Mononuclear cell (primary cell): ENCODE data around the gene GIMAP4. TPM values are rescaled to one million over a fixed set of nuclear protein-coding genes. Genes with fewer than 3 reads are reported as not detected.
"Not testable (repeated sequence)": the region's sequence is repeated elsewhere in the genome, so short reads cannot be mapped to it uniquely, and the experiment has no call there.

Experiments
- H3K27me3 ChIP-seq: 2 replicates; pipeline ENCODE4 v1.6.0; 2011; ENCODE audit warnings: low read length, control low read depth; ENCODE audit not compliant: insufficient read depth
- H3K4me1 ChIP-seq: 2 replicates; pipeline ENCODE4 v1.5.1; 2011; ENCODE audit warnings: mild to moderate bottlenecking, low read length, control low read depth; ENCODE audit not compliant: insufficient read depth
- H3K4me3 ChIP-seq: 2 replicates; pipeline ENCODE4 v1.5.1; 2011; ENCODE audit warnings: mild to moderate bottlenecking, low read length, moderate library complexity
- H3K9me3 ChIP-seq: 2 replicates; pipeline ENCODE4 v1.5.1; 2011; ENCODE audit warnings: low read depth, mild to moderate bottlenecking, control low read depth, low read length
- total RNA-seq: library from RNA; depleted of rRNA; stranded (reverse); fragments of >200 nt; gene quantifications from one replicate; pipeline ENCODE4 v1.2.3, GENCODE V29; 2012

Gene GIMAP4
- total RNA-seq, 1 donor, result 47.9 TPM

- Histone ChIP-seq H3K4me1 (no peaks in the 10 kb centered on the region), H3K4me3 (no peak overlapping the region), H3K27me3 (no peaks in the 10 kb centered on the region), H3K9me3 (no peaks in the 10 kb centered on the region)
These were observed 43.0 kb downstream of the GIMAP4 start for GRCh38 chr7:150610233-150610632.

GRCh38 chr7:150612925-150613324 is 45.7 kb downstream of the GIMAP4 start:
- Histone ChIP-seq H3K9me3 (no peaks in the 10 kb centered on the region), H3K4me1 (no peaks in the 10 kb centered on the region), H3K4me3 (no peak overlapping the region), H3K27me3 (no peaks in the 10 kb centered on the region)

DNA sequence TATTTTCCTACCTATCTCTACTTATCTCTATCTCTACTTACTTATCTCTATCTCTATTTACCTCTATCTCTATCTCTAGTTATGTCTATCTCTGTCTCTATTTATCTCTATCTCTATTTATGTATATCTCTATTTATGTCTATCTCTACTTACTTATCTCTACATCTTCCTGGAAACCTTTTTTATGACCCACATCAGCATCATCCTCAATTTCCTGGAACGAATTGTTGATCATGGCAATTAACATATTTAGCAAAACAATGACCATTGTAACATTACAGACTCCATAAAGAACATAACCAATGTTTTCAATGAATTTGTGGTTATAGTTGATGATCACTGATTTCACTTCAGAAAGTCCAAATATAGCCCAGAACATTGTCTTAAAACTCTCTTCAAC is 46.7 kb downstream of the GIMAP4 start:
- H3K4me3 ChIP-seq, result no peak overlapping the region
- no peaks in the 10 kb centered on the region for H3K9me3 ChIP-seq
- H3K27me3 ChIP-seq, result no peaks in the 10 kb centered on the region
- no peaks in the 10 kb centered on the region for H3K4me1 ChIP-seq

GRCh38 chr7:150614426-150614825 is 47.2 kb downstream of the GIMAP4 start:
- not testable (repeated sequence) for H3K4me3 ChIP-seq, H3K9me3 ChIP-seq, H3K27me3 ChIP-seq, H3K4me1 ChIP-seq

- not testable (repeated sequence) for H3K9me3 ChIP-seq, H3K27me3 ChIP-seq, H3K4me3 ChIP-seq, H3K4me1 ChIP-seq
These were observed 48.1 kb downstream of the GIMAP4 start for GRCh38 chr7:150615221-150615755.

GRCh38 chr7:150620061-150620460 is 52.9 kb downstream of the GIMAP4 start:
- Histone ChIP-seq H3K27me3 (no peaks in the 10 kb centered on the region), H3K9me3 (no peaks in the 10 kb centered on the region), H3K4me1 (peaks cover 6% of the 10 kb centered on the region), H3K4me3 (no peak overlapping the region)

DNA sequence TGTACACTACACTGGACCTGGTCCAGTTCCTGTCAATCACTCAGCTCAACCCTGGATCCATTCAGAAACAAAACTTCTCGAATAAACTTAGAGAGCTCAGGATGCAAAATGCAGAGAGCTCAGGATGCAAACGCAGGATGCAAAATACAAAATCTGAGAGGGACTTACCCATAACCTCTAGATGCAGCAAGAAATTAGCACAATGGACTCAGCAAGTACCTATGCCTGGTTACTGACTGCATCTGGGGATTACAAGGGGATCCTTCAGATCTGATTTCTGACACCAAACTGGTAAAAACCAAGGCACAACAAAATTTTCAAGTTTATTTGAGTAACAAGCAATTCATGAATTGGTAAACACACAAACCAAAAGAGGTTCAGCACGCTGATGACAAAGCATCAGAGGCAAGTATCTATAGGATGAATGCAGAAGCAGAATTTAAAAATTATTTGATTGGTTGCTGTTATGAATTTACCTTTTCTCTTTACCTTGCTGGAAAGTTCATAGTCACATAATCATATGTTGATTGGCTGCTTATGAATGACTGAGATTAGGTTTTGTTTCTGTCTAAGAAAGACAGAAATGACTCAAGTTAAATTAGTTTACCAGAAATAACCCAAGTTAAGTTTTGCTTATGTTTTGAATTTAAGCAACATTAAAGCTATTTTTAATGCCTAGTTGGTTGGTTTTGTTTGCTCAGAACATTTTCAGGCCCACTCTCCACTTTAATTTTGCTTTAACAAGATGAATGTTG is 53.6 kb downstream of the GIMAP4 start:
- no peak overlapping the region for H3K4me3 ChIP-seq
- H3K9me3 ChIP-seq, result no peaks in the 10 kb centered on the region
- H3K4me1 ChIP-seq, result peaks cover 6% of the 10 kb centered on the region
- H3K27me3 ChIP-seq, result no peaks in the 10 kb centered on the region

GRCh38 chr7:150621376-150621775 is 54.2 kb downstream of the GIMAP4 start:
- H3K4me3 ChIP-seq, result no peak overlapping the region
- no peaks in the 10 kb centered on the region for H3K27me3 ChIP-seq
- no peaks in the 10 kb centered on the region for H3K9me3 ChIP-seq
- peaks cover 10% of the 10 kb centered on the region for H3K4me1 ChIP-seq

Other genes with a start within 250 kb of the GIMAP4 start
- gene LRRC61, start 244.0 kb upstream of the GIMAP4 start, total RNA-seq, result 15.6 TPM
- 9.3 TPM for gene ACTR3C, start 243.8 kb upstream of the GIMAP4 start, total RNA-seq
- gene RARRES2, start 225.8 kb upstream of the GIMAP4 start, total RNA-seq, result not detected
- 49.2 TPM for gene REPIN1, start 198.6 kb upstream of the GIMAP4 start, total RNA-seq
- gene ZNF775, start 188.1 kb upstream of the GIMAP4 start, total RNA-seq, result 0.94 TPM
- 4.2 TPM for gene GIMAP8, start 116.8 kb upstream of the GIMAP4 start, total RNA-seq
- 44.2 TPM for gene GIMAP7, start 52.5 kb upstream of the GIMAP4 start, total RNA-seq
- gene GIMAP6, start 65.0 kb downstream of the GIMAP4 start, total RNA-seq, result 26.2 TPM
- gene GIMAP2, start 118.3 kb downstream of the GIMAP4 start, total RNA-seq, result 159 TPM
- 10.0 TPM for gene GIMAP1, start 149.2 kb downstream of the GIMAP4 start, total RNA-seq
- gene GIMAP5, start 170.0 kb downstream of the GIMAP4 start, total RNA-seq, result 102 TPM
- 4.7 TPM for gene TMEM176B, start 233.0 kb downstream of the GIMAP4 start, total RNA-seq
- 2.1 TPM for gene TMEM176A, start 233.4 kb downstream of the GIMAP4 start, total RNA-seq